ENCODE results near the gene CACTIN.

The CACTIN gene

DNA sequence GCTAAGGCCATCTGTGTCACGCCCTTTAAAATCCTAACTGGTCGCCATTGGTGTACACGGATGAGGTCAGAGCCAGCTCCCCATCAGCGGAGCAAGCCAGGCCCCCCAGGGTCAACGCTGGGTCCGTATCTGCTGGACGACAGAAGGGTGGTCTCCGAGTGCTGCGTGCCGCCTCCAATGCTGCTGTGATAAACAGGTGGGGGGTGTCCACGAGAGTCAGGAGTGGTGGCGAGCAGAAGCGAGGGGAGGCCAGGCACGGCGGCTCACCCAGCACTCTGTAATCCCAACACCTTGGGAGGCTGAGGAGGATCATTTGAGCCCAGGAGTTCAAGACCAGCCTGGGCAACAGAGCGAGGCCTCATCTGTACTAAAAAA, 30.8 kb upstream of the CACTIN start:
- H3K9ac ChIP-seq, result no peak overlapping the region
- no peak overlapping the region for H3K27ac ChIP-seq
- no peaks in the 10 kb centered on the region for H3K36me3 ChIP-seq (ENCODE audit: insufficient read depth)
- H2AFZ ChIP-seq (ENCODE audit: low read depth), result no peak overlapping the region
- no peaks in the 10 kb centered on the region for H3K4me1 ChIP-seq (ENCODE audit: low read depth, poor library complexity, severe bottlenecking)
- no peak overlapping the region for H3K4me3 ChIP-seq (IDR thresholded peaks at IDR 0.05; ENCODE audit: insufficient read depth, low read depth, low read length)
- H3K4me2 ChIP-seq, result no peak overlapping the region
- H4K20me1 ChIP-seq (ENCODE audit: insufficient read depth), result no peaks in the 10 kb centered on the region
- TF ChIP-seq, protein P1, sequence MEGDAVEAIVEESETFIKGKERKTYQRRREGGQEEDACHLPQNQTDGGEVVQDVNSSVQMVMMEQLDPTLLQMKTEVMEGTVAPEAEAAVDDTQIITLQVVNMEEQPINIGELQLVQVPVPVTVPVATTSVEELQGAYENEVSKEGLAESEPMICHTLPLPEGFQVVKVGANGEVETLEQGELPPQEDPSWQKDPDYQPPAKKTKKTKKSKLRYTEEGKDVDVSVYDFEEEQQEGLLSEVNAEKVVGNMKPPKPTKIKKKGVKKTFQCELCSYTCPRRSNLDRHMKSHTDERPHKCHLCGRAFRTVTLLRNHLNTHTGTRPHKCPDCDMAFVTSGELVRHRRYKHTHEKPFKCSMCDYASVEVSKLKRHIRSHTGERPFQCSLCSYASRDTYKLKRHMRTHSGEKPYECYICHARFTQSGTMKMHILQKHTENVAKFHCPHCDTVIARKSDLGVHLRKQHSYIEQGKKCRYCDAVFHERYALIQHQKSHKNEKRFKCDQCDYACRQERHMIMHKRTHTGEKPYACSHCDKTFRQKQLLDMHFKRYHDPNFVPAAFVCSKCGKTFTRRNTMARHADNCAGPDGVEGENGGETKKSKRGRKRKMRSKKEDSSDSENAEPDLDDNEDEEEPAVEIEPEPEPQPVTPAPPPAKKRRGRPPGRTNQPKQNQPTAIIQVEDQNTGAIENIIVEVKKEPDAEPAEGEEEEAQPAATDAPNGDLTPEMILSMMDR (conservative IDR thresholded peaks at IDR 0.05; ENCODE audit: low read depth, low read length), result no peak
- no peaks in the 10 kb centered on the region for H3K27me3 ChIP-seq (ENCODE audit: insufficient read depth, low read depth)
- H3K79me2 ChIP-seq (ENCODE audit: insufficient read depth, low read depth), result no peaks in the 10 kb centered on the region

DNA sequence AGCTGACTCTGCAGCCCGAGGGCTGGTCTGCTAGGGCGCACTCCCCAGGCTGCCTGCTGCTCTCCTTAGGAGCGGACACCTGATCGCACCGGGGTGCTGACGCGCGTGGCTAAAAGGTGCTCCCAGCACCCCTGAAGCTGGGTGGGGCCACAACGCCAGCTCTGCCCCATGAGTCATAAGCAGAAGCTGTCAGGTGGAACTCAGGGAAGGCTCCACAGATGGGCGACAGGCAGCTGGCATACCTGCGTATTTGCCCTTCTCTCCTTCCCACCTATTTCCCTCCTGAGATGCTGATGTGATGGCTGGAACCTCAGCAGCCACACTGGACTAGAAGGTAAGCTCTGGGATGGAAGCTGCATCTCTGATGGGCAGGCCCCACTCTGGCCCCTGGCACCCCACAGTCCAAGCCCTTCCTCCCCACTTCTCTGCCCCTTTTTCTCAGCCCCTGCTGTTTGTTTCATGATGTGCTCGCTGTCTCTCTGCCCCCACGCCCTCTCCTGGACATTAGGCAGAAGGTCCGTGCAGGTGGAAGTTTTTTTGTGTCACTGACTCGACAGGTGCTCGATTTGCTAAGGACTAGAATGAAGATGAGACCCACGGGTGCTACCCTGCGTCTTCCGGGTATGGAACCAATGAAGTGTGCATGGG, 30.3 kb upstream of the CACTIN start:
- H3K4me3 ChIP-seq (IDR thresholded peaks at IDR 0.05; ENCODE audit: insufficient read depth, low read depth, low read length), result no peak overlapping the region
- H3K36me3 ChIP-seq (ENCODE audit: insufficient read depth), result no peaks in the 10 kb centered on the region
- no peaks in the 10 kb centered on the region for H3K27me3 ChIP-seq (ENCODE audit: insufficient read depth, low read depth)
- no peaks in the 10 kb centered on the region for H3K4me1 ChIP-seq (ENCODE audit: low read depth, poor library complexity, severe bottlenecking)
- H2AFZ ChIP-seq (ENCODE audit: low read depth), result no peak overlapping the region
- no peaks in the 10 kb centered on the region for H4K20me1 ChIP-seq (ENCODE audit: insufficient read depth)
- no peak overlapping the region for H3K9ac ChIP-seq
- TF ChIP-seq, protein P1 (conservative IDR thresholded peaks at IDR 0.05; ENCODE audit: low read depth, low read length), result no peak
- H3K4me2 ChIP-seq, result no peak overlapping the region
- H3K79me2 ChIP-seq (ENCODE audit: insufficient read depth, low read depth), result no peaks in the 10 kb centered on the region
- H3K27ac ChIP-seq, result no peak overlapping the region

DNA sequence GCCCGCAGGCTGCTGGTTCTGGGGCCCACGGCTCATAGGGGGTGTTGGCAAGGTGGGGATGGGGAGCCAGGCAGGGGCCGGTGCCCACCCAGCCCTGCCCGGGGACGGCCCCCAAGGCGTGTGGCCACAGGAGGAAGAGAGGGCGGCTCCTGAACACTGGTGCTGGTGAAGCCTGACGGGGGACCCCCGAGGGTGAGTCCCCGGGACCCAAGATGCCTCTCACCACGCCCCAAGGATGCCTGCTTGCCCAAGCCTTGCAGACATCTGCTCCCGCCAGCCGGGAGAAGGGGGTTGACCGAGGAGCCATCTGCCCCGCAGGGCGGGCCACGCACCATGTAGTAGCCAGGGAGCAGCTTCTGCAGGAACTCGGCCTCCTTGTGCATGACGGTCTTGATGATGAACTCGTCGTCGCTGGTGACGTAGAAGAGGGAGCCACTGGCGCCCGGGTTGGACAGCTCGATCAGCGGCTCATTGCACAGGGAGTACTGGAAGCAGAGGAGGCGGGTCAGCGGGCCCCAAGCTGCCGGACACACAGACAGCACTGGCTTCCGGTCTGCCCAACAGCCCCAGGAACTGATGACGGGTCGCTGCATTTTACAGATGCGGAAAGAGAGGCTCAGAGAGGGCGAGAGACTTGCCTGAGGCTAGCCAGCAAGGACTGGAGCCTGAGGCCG, 29.6 kb upstream of the CACTIN start:
- TF ChIP-seq, protein P1 (conservative IDR thresholded peaks at IDR 0.05; ENCODE audit: low read depth, low read length), result no peak
- Histone ChIP-seq H3K27me3 (ENCODE audit: insufficient read depth, low read depth) (no peaks in the 10 kb centered on the region), H3K9ac (no peak overlapping the region), H3K79me2 (ENCODE audit: insufficient read depth, low read depth) (no peaks in the 10 kb centered on the region), H3K4me2 (no peak overlapping the region), H3K27ac (no peak overlapping the region), H3K36me3 (ENCODE audit: insufficient read depth) (no peaks in the 10 kb centered on the region), H3K4me1 (ENCODE audit: low read depth, poor library complexity, severe bottlenecking) (no peaks in the 10 kb centered on the region), H2AFZ (ENCODE audit: low read depth) (no peak overlapping the region), H3K4me3 (IDR thresholded peaks at IDR 0.05; ENCODE audit: insufficient read depth, low read depth, low read length) (no peak overlapping the region), H4K20me1 (ENCODE audit: insufficient read depth) (no peaks in the 10 kb centered on the region)

DNA sequence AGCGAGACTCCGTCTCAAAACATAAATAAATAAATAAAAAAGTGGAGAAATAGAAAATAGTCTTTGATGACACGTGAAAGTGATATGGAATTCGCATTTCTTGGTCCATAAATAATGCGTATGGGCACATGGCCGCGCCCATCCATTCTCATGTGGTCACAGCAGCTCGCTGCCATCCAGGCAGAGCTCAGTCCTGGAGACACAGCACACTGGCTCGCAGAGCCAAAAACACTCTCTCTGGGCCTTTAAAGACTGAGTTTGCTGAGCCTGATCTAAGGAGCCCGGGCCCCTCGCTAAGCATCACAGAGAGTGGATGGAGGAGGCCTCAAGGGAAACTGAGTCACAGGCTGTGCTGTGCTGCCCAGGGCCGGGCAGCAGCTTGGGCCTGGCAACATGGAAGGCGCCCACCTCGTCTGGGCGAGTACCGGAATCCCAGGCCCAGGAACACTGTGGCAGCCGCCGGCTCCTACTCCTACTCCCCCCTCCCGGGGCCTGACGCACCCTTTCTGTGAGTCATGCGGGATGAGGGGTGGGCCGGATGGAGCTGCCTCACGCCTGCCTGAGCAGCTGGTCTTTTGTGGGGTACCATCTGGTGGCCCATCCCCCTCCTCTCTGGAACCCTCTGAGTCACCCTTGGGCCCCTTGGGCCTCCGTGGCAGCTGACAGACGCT, 28.9 kb upstream of the CACTIN start:
- Histone ChIP-seq H3K27me3 (ENCODE audit: insufficient read depth, low read depth) (no peaks in the 10 kb centered on the region), H3K4me3 (IDR thresholded peaks at IDR 0.05; ENCODE audit: insufficient read depth, low read depth, low read length) (no peak overlapping the region), H3K4me2 (no peak overlapping the region), H3K36me3 (ENCODE audit: insufficient read depth) (no peaks in the 10 kb centered on the region), H3K4me1 (ENCODE audit: low read depth, poor library complexity, severe bottlenecking) (no peaks in the 10 kb centered on the region), H4K20me1 (ENCODE audit: insufficient read depth) (no peaks in the 10 kb centered on the region), H3K79me2 (ENCODE audit: insufficient read depth, low read depth) (no peaks in the 10 kb centered on the region), H3K9ac (no peak overlapping the region), H2AFZ (ENCODE audit: low read depth) (no peak overlapping the region), H3K27ac (no peak overlapping the region)
- TF ChIP-seq, protein P1 (conservative IDR thresholded peaks at IDR 0.05; ENCODE audit: low read depth, low read length), result no peak
